Common myeloid progenitor, CD34-positive (primary cell): ENCODE measurements around the gene PPP1R37.

Experiments used
- CTCF ChIA-PET: fragments of 350-600 bp; sonication (Branson Sonifier 250); formaldehyde crosslinking; loops from one replicate; lab custom pipeline; 2021; ENCODE audit warnings: antibody characterized with exemption; lab: Charles Lee
- POLR2A ChIA-PET: fragments of 350-600 bp; sonication (Branson Sonifier 250); formaldehyde crosslinking; loops from one replicate; lab custom pipeline; 2021; ENCODE audit warnings: antibody characterized with exemption; lab: Charles Lee
- DNase-seq, 3 donors: peaks; one replicate each; pipeline versions ENCODE4 v3.0.0 to v3.0.0-alpha.2; 2013
- H3K27ac ChIP-seq, 2 experiments: 1 replicate in 1 of 2; 2 replicates in 1 of 2; pipeline ENCODE4 v1.7.0; 2013; ENCODE audit warnings: inconsistent platforms in 2 of 2, low read length in 2 of 2, mild to moderate bottlenecking in 2 of 2, low read depth in 1 of 2, moderate library complexity in 1 of 2; ENCODE audit not compliant: severe bottlenecking in 2 of 2, insufficient read depth in 1 of 2, poor library complexity in 1 of 2
- H3K27me3 ChIP-seq, 5 experiments: replicated peaks in 2 of 5; 1 replicate in 3 of 5; 2 replicates in 2 of 5; pipeline versions ENCODE4 v1.6.1 to v1.7.0; 2013; ENCODE audit warnings: low read length in 4 of 5, mild to moderate bottlenecking in 2 of 5, moderate library complexity in 2 of 5, inconsistent platforms in 1 of 5; ENCODE audit not compliant: insufficient read depth in 5 of 5, control insufficient read depth in 4 of 5
- H3K36me3 ChIP-seq, 4 experiments: 1 replicate in 2 of 4; 2 replicates in 2 of 4; pipeline versions ENCODE4 v1.6.1 to v1.7.0; 2013; ENCODE audit warnings: low read length in 3 of 4, control low read depth in 1 of 4, mild to moderate bottlenecking in 1 of 4; ENCODE audit not compliant: control insufficient read depth in 4 of 4, insufficient read depth in 4 of 4
- H3K4me1 ChIP-seq, 4 experiments: 1 replicate in 3 of 4; 2 replicates in 1 of 4; pipeline versions ENCODE4 v1.6.1 to v1.7.1; 2013; ENCODE audit warnings: low read length in 3 of 4, mild to moderate bottlenecking in 3 of 4, control low read depth in 1 of 4, inconsistent platforms in 1 of 4, moderate library complexity in 1 of 4; ENCODE audit not compliant: control insufficient read depth in 4 of 4, insufficient read depth in 4 of 4; ENCODE audit errors: control extremely low read depth in 1 of 4
- H3K4me3 ChIP-seq, 7 experiments: 1 replicate in 4 of 7; 2 replicates in 3 of 7; pipeline versions ENCODE4 v1.5.1 to v1.7.0; 2013; ENCODE audit warnings: mild to moderate bottlenecking in 7 of 7, low read length in 6 of 7, moderate library complexity in 6 of 7, inconsistent platforms in 2 of 7, low read depth in 2 of 7, control low read depth in 1 of 7; ENCODE audit not compliant: insufficient read depth in 4 of 7, control insufficient read depth in 1 of 7; ENCODE audit errors: extremely low read depth in 1 of 7
- H3K9me3 ChIP-seq, 5 experiments: 1 replicate in 4 of 5; 2 replicates in 1 of 5; pipeline versions ENCODE4 v1.6.1 to v1.7.1; 2013; ENCODE audit warnings: low read length in 4 of 5, mild to moderate bottlenecking in 2 of 5, inconsistent platforms in 1 of 5, low read depth in 1 of 5, moderate library complexity in 1 of 5; ENCODE audit not compliant: control insufficient read depth in 4 of 5, insufficient read depth in 2 of 5; ENCODE audit errors: control extremely low read depth in 1 of 5
- WGBS: methylation state at CpG from one replicate; pipeline ENCODE4 v1.1.5; 2013; ENCODE audit not compliant: insufficient coverage; 5-methylcytosine and 5-hydroxymethylcytosine counted together

The PPP1R37 gene

GRCh38 chr19:45172173-45172572 lies 79.2 kb downstream of the PPP1R37 start:
- H3K4me1 ChIP-seq = peaks cover 3 to 65% (median 52%) of the 10 kb centered on the region in 4 experiments
- no peak overlapping the region for H3K27ac ChIP-seq
- no peaks in the 10 kb centered on the region for H3K27me3 ChIP-seq
- ChIA-PET CTCF (interaction anchor here (0.9 to 2.3 kb wide), 4 partner anchors 10 to 22 kb away, joined by 3 to 9 read pairs (median 4); no protein-coding TSS in a partner anchor), POLR2A (no interaction called here)
- H3K36me3 ChIP-seq = peaks cover 0 to 9% (median 2%) of the 10 kb centered on the region in 4 experiments
- peak overlapping the region in 2 of 7 experiments; percentile 4 to 24 for H3K4me3 ChIP-seq
- no peak for DNase-seq
- no peaks in the 10 kb centered on the region for H3K9me3 ChIP-seq
- 44% methylated on average over 3 of the region's 4 CpGs for WGBS

- Histone ChIP-seq H3K4me1 (peaks cover 3 to 70% (median 58%) of the 10 kb centered on the region in 4 experiments), H3K27ac (no peak overlapping the region), H3K9me3 (no peaks in the 10 kb centered on the region), H3K36me3 (peaks cover 0 to 9% (median 2%) of the 10 kb centered on the region in 4 experiments), H3K27me3 (no peaks in the 10 kb centered on the region), H3K4me3 (peak overlapping the region in 1 of 7 experiments; percentile 24)
- POLR2A ChIA-PET = no interaction called here
- DNase-seq = no peak
- CTCF ChIA-PET = interaction anchor here (1.2 to 2.3 kb wide), 3 partner anchors 11 to 20 kb away, joined by 3 to 9 read pairs (median 3); no protein-coding TSS in a partner anchor
- WGBS = 92% methylated on average over 11 of the region's 18 CpGs
Observed at GRCh38 chr19:45172611-45173208, 79.7 kb downstream of the PPP1R37 start.

GRCh38 chr19:45173816-45174215 lies 80.8 kb downstream of the PPP1R37 start:
- Histone ChIP-seq H3K27me3 (no peaks in the 10 kb centered on the region), H3K9me3 (no peaks in the 10 kb centered on the region), H3K36me3 (peaks cover 0 to 5% (median 1%) of the 10 kb centered on the region in 4 experiments), H3K4me3 (peak overlapping the region in 4 of 7 experiments; percentile 1 to 51 (median 30)), H3K27ac (peak overlapping the region in 1 of 2 experiments; percentile 52), H3K4me1 (peaks cover 3 to 68% (median 57%) of the 10 kb centered on the region in 4 experiments)
- peak in 1 of 3 donors; percentile 50 for DNase-seq
- WGBS = 46% methylated on average over 11 of the region's 12 CpGs
- POLR2A ChIA-PET = no interaction called here
- CTCF ChIA-PET = interaction anchor here (1.2 to 2.3 kb wide), 2 partner anchors 10 to 15 kb away, joined by 3 to 9 read pairs; no protein-coding TSS in a partner anchor

- no peak overlapping the region for H3K4me3 ChIP-seq
- peaks cover 0 to 3% (median 0%) of the 10 kb centered on the region in 4 experiments for H3K36me3 ChIP-seq
- no peaks in the 10 kb centered on the region for H3K27me3 ChIP-seq
- CTCF ChIA-PET = interaction anchor here (0.6 to 1.2 kb wide), 2 partner anchors 24 to 105 kb away, joined by 3 to 4 read pairs; no protein-coding TSS in a partner anchor
- peaks cover 3 to 62% (median 56%) of the 10 kb centered on the region in 4 experiments for H3K4me1 ChIP-seq
- POLR2A ChIA-PET = interaction anchor here (0.8 kb wide), 1 partner anchor 14 kb away, joined by 3 read pairs; no protein-coding TSS in a partner anchor
- H3K9me3 ChIP-seq = no peaks in the 10 kb centered on the region
- WGBS = 97% methylated on average over 3 of the region's 10 CpGs
- DNase-seq = no peak
- no peak overlapping the region for H3K27ac ChIP-seq
Observed at GRCh38 chr19:45175515-45176345, 82.8 kb downstream of the PPP1R37 start.

- Histone ChIP-seq H3K4me3 (peak within 1 kb of the TSS; percentile 79 to 98 (median 96)), H3K36me3 (peaks cover 0 to 8% (median 4%) of the 10 kb centered on the region in 4 experiments), H3K27ac (peak within 1 kb of the TSS; percentile 78 to 92), H3K9me3 (no peaks in the 10 kb centered on the region), H3K4me1 (peaks cover 0 to 47% (median 36%) of the 10 kb centered on the region in 4 experiments), H3K27me3 (no peaks in the 10 kb centered on the region)
- peak in 2 of 3 donors; percentile 61 to 81 for DNase-seq
- POLR2A ChIA-PET = interaction anchor here (0.6 to 1.4 kb wide), 6 partner anchors 8 to 199 kb away, joined by 3 to 9 read pairs (median 4); no protein-coding TSS in a partner anchor
- CTCF ChIA-PET = interaction anchor here (1.2 to 2.0 kb wide), 7 partner anchors 11 to 91 kb away, joined by 3 to 9 read pairs (median 5); partner anchors contain the start of gene NKPD1
- WGBS = under 1% methylated on average over 30 of the region's 36 CpGs
Observed at GRCh38 chr19:45177817-45178261, 84.9 kb downstream of the PPP1R37 start, which contains the start of gene TRAPPC6A. Gene TRAPPC6A (minus strand): TSS chr19:45178237. CDS start chr19:45178218, 19 bp downstream.

- DNase-seq = peak; percentile 100
- WGBS = 0% methylated on average over 49 of the region's 51 CpGs
- Histone ChIP-seq H3K27me3 (no peaks in the 10 kb centered on the region), H3K4me1 (peaks cover 0 to 43% (median 32%) of the 10 kb centered on the region in 4 experiments), H3K9me3 (no peaks in the 10 kb centered on the region), H3K36me3 (peaks cover 0 to 8% (median 4%) of the 10 kb centered on the region in 4 experiments), H3K4me3 (peak within 1 kb of the TSS; percentile 79 to 98 (median 96)), H3K27ac (peak within 1 kb of the TSS; percentile 78 to 92)
- CTCF ChIA-PET = interaction anchor here (0.9 to 2.0 kb wide), 10 partner anchors 10 to 91 kb away, joined by 3 to 9 read pairs (median 4); partner anchors contain the start of gene NKPD1
- POLR2A ChIA-PET = interaction anchor here (0.9 to 1.4 kb wide), 5 partner anchors 9 to 87 kb away, joined by 3 to 9 read pairs (median 4); no protein-coding TSS in a partner anchor
Observed at GRCh38 chr19:45178262-45179071, 85.5 kb downstream of the PPP1R37 start, which contains the start of gene BLOC1S3. Gene BLOC1S3 (plus strand): TSS chr19:45178784. CDS start chr19:45179297, 513 bp downstream.
